Measurements from ENCODE around the gene MBD3L2B. TPM values are rescaled to one million over a fixed set of nuclear protein-coding genes. Genes with fewer than 3 reads are reported as not detected.

Gene MBD3L2B
- total RNA-seq, 3 donors from 2014 or later = not detected

GRCh38 chr19:6999933-7000332 is 21.3 kb downstream of the MBD3L2B start:
- H3K4me3 Mint-ChIP-seq = no peak overlapping the region
- ATAC-seq = no peak
- no peak for DNase-seq

GRCh38 chr19:6997679-6998445 is 23.4 kb downstream of the MBD3L2B start:
- no peak for ATAC-seq
- Mint-ChIP-seq H3K27me3 (ENCODE audit: low read depth) (no peaks in the 10 kb centered on the region), H3K4me3 (peak overlapping the region; percentile 68), H3K36me3 (ENCODE audit: insufficient read depth) (peaks cover 7% of the 10 kb centered on the region), H3K9me3 (peaks cover 9% of the 10 kb centered on the region), H3K4me1 (ENCODE audit: low read depth) (peaks cover 19% of the 10 kb centered on the region)
- no peak for DNase-seq

More at GRCh38 chr19:6999933-7000332, 21.3 kb downstream of the MBD3L2B start:
- peaks cover 6% of the 10 kb centered on the region for H3K9me3 Mint-ChIP-seq
- peaks cover 6% of the 10 kb centered on the region for H3K36me3 Mint-ChIP-seq (ENCODE audit: insufficient read depth)
- no peaks in the 10 kb centered on the region for H3K27me3 Mint-ChIP-seq (ENCODE audit: low read depth)
- H3K4me1 Mint-ChIP-seq (ENCODE audit: low read depth) = peaks cover 21% of the 10 kb centered on the region

GRCh38 chr19:6996810-6997209 is 24.4 kb downstream of the MBD3L2B start:
- no peaks in the 10 kb centered on the region for H3K27me3 Mint-ChIP-seq (ENCODE audit: low read depth)
- DNase-seq = no peak
- peaks cover 9% of the 10 kb centered on the region for H3K9me3 Mint-ChIP-seq
- H3K36me3 Mint-ChIP-seq (ENCODE audit: insufficient read depth) = peaks cover 7% of the 10 kb centered on the region
- peak overlapping the region; percentile 68 for H3K4me3 Mint-ChIP-seq
- peaks cover 19% of the 10 kb centered on the region for H3K4me1 Mint-ChIP-seq (ENCODE audit: low read depth)
- no peak for ATAC-seq

- peaks cover 9% of the 10 kb centered on the region for H3K9me3 Mint-ChIP-seq
- peaks cover 7% of the 10 kb centered on the region for H3K36me3 Mint-ChIP-seq (ENCODE audit: insufficient read depth)
- H3K27me3 Mint-ChIP-seq (ENCODE audit: low read depth) = no peaks in the 10 kb centered on the region
- DNase-seq (no peak), ATAC-seq (no peak)
- H3K4me3 Mint-ChIP-seq = no peak overlapping the region
- H3K4me1 Mint-ChIP-seq (ENCODE audit: low read depth) = peaks cover 15% of the 10 kb centered on the region
These were observed 26.2 kb downstream of the MBD3L2B start for GRCh38 chr19:6995054-6995453.

GRCh38 chr19:6988257-6988656 is 33.0 kb downstream of the MBD3L2B start:
- DNase-seq (no peak), ATAC-seq (no peak)
- peaks cover 18% of the 10 kb centered on the region for H3K36me3 Mint-ChIP-seq (ENCODE audit: insufficient read depth)
- peaks cover 23% of the 10 kb centered on the region for H3K9me3 Mint-ChIP-seq
- H3K4me1 Mint-ChIP-seq (ENCODE audit: low read depth) = no peaks in the 10 kb centered on the region
- no peaks in the 10 kb centered on the region for H3K27me3 Mint-ChIP-seq (ENCODE audit: low read depth)
- H3K4me3 Mint-ChIP-seq = no peak overlapping the region

GRCh38 chr19:6987850-6988249 is 33.4 kb downstream of the MBD3L2B start:
- ATAC-seq = no peak
- H3K36me3 Mint-ChIP-seq (ENCODE audit: insufficient read depth) = peaks cover 20% of the 10 kb centered on the region
- no peak overlapping the region for H3K4me3 Mint-ChIP-seq
- H3K9me3 Mint-ChIP-seq = peaks cover 26% of the 10 kb centered on the region
- no peaks in the 10 kb centered on the region for H3K27me3 Mint-ChIP-seq (ENCODE audit: low read depth)
- DNase-seq = no peak
- H3K4me1 Mint-ChIP-seq (ENCODE audit: low read depth) = no peaks in the 10 kb centered on the region

- DNase-seq (no peak), ATAC-seq (peak in 1 of 2 donors; percentile 21)
- peaks cover 26% of the 10 kb centered on the region for H3K9me3 Mint-ChIP-seq
- H3K27me3 Mint-ChIP-seq (ENCODE audit: low read depth) = no peaks in the 10 kb centered on the region
- H3K36me3 Mint-ChIP-seq (ENCODE audit: insufficient read depth) = peaks cover 26% of the 10 kb centered on the region
- H3K4me3 Mint-ChIP-seq = no peak overlapping the region
- no peaks in the 10 kb centered on the region for H3K4me1 Mint-ChIP-seq (ENCODE audit: low read depth)
These were observed 37.8 kb downstream of the MBD3L2B start for GRCh38 chr19:6983448-6983847.

GRCh38 chr19:6979399-6979798 is 41.8 kb downstream of the MBD3L2B start:
- no peak overlapping the region for H3K4me3 Mint-ChIP-seq
- no peak for DNase-seq
- peaks cover 14% of the 10 kb centered on the region for H3K36me3 Mint-ChIP-seq (ENCODE audit: insufficient read depth)
- H3K4me1 Mint-ChIP-seq (ENCODE audit: low read depth) = no peaks in the 10 kb centered on the region
- peak; percentile 35 to 51 for ATAC-seq
- peaks cover 26% of the 10 kb centered on the region for H3K9me3 Mint-ChIP-seq
- H3K27me3 Mint-ChIP-seq (ENCODE audit: low read depth) = no peaks in the 10 kb centered on the region

GRCh38 chr19:6976197-6976596 is 45.0 kb downstream of the MBD3L2B start:
- DNase-seq (no peak), ATAC-seq (no peak)
- Mint-ChIP-seq H3K4me1 (ENCODE audit: low read depth) (no peaks in the 10 kb centered on the region), H3K27me3 (ENCODE audit: low read depth) (no peaks in the 10 kb centered on the region), H3K9me3 (peaks cover 14% of the 10 kb centered on the region), H3K36me3 (ENCODE audit: insufficient read depth) (peaks cover 4% of the 10 kb centered on the region), H3K4me3 (no peak overlapping the region)

- Mint-ChIP-seq H3K27me3 (ENCODE audit: low read depth) (no peaks in the 10 kb centered on the region), H3K36me3 (ENCODE audit: insufficient read depth) (no peaks in the 10 kb centered on the region)
- no peak for ATAC-seq
These were observed 49.9 kb downstream of the MBD3L2B start for GRCh38 chr19:6971366-6971765.

GRCh38 chr19:6970443-6970842 is 50.8 kb downstream of the MBD3L2B start:
- ATAC-seq (peak in 1 of 2 donors; percentile 32), DNase-seq (no peak)
- H3K4me3 Mint-ChIP-seq = no peak overlapping the region
- no peaks in the 10 kb centered on the region for H3K36me3 Mint-ChIP-seq (ENCODE audit: insufficient read depth)
- no peaks in the 10 kb centered on the region for H3K27me3 Mint-ChIP-seq (ENCODE audit: low read depth)
- no peaks in the 10 kb centered on the region for H3K9me3 Mint-ChIP-seq
- H3K4me1 Mint-ChIP-seq (ENCODE audit: low read depth) = no peaks in the 10 kb centered on the region

More at GRCh38 chr19:6971366-6971765, 49.9 kb downstream of the MBD3L2B start:
- no peak overlapping the region for H3K4me3 Mint-ChIP-seq
- DNase-seq = no peak
- H3K4me1 Mint-ChIP-seq (ENCODE audit: low read depth) = no peaks in the 10 kb centered on the region
- H3K9me3 Mint-ChIP-seq = no peaks in the 10 kb centered on the region

GRCh38 chr19:6970021-6970420 is 51.2 kb downstream of the MBD3L2B start:
- H3K4me1 Mint-ChIP-seq (ENCODE audit: low read depth) = no peaks in the 10 kb centered on the region
- no peak for DNase-seq

GRCh38 chr19:6969490-6969889 is 51.7 kb downstream of the MBD3L2B start:
- no peak for ATAC-seq
- no peaks in the 10 kb centered on the region for H3K9me3 Mint-ChIP-seq
- no peaks in the 10 kb centered on the region for H3K27me3 Mint-ChIP-seq (ENCODE audit: low read depth)
- no peaks in the 10 kb centered on the region for H3K36me3 Mint-ChIP-seq (ENCODE audit: insufficient read depth)
- no peak for DNase-seq
- H3K4me1 Mint-ChIP-seq (ENCODE audit: low read depth) = no peaks in the 10 kb centered on the region
- no peak overlapping the region for H3K4me3 Mint-ChIP-seq

More at GRCh38 chr19:6970021-6970420, 51.2 kb downstream of the MBD3L2B start:
- ATAC-seq = no peak
- Mint-ChIP-seq H3K36me3 (ENCODE audit: insufficient read depth) (no peaks in the 10 kb centered on the region), H3K27me3 (ENCODE audit: low read depth) (no peaks in the 10 kb centered on the region), H3K9me3 (no peaks in the 10 kb centered on the region), H3K4me3 (no peak overlapping the region)

Data from activated T-cell treated with anti-CD3 and anti-CD28 coated beads, Interleukin-2, amount 50 U/mL, for 4 hours (primary cell).